Mesodermal cell (in vitro differentiated cells): ENCODE measurements around the gene STK35. TPM values are rescaled to one million over a fixed set of nuclear protein-coding genes. Genes with fewer than 3 reads are reported as not detected.
A peak's percentile ranks its signal among the peaks of the same experiment; 100 is the strongest.

Source experiments
- H3K27ac ChIP-seq: 2 replicates; pipeline ENCODE4 v1.7.0; 2013; ENCODE audit warnings: mild to moderate bottlenecking, low read depth, low read length, moderate library complexity; ENCODE audit not compliant: severe bottlenecking
- H3K36me3 ChIP-seq: 2 replicates; pipeline ENCODE4 v1.7.1; 2013; ENCODE audit warnings: mild to moderate bottlenecking, low read length, moderate library complexity; ENCODE audit not compliant: control insufficient read depth, insufficient read depth
- H3K4me1 ChIP-seq: one replicate; pipeline ENCODE4 v1.7.1; 2013; ENCODE audit warnings: mild to moderate bottlenecking, low read length; ENCODE audit not compliant: insufficient read depth, control insufficient read depth, poor library complexity, severe bottlenecking
- H3K4me3 ChIP-seq: 2 replicates; pipeline ENCODE4 v1.7.0; 2013; ENCODE audit warnings: low read length, control low read depth, mild to moderate bottlenecking; ENCODE audit not compliant: insufficient read depth, poor library complexity, severe bottlenecking; ENCODE audit errors: extremely low read depth
- H3K9me3 ChIP-seq: 2 replicates; pipeline ENCODE4 v1.7.1; 2013; ENCODE audit warnings: mild to moderate bottlenecking, low read length, moderate library complexity; ENCODE audit not compliant: control insufficient read depth
- WGBS, 2 experiments: methylation state at CpG; one replicate each; pipeline ENCODE4 v1.1.5; 2013; ENCODE audit warnings: missing lambda C conversion rate in 2 of 2; ENCODE audit not compliant: insufficient coverage in 2 of 2; 5-methylcytosine and 5-hydroxymethylcytosine counted together
- polyA plus RNA-seq, 2 experiments: library from polyadenylated mRNA; stranded (reverse); fragments of 50-300 nt; gene quantifications; one replicate each; pipeline ENCODE4 v1.2.3, GENCODE V29; 2013

The STK35 gene
- 14.0 TPM for polyA plus RNA-seq (2013, experiment 1 of 2)
- 13.4 TPM for polyA plus RNA-seq (2013, experiment 2 of 2)

DNA sequence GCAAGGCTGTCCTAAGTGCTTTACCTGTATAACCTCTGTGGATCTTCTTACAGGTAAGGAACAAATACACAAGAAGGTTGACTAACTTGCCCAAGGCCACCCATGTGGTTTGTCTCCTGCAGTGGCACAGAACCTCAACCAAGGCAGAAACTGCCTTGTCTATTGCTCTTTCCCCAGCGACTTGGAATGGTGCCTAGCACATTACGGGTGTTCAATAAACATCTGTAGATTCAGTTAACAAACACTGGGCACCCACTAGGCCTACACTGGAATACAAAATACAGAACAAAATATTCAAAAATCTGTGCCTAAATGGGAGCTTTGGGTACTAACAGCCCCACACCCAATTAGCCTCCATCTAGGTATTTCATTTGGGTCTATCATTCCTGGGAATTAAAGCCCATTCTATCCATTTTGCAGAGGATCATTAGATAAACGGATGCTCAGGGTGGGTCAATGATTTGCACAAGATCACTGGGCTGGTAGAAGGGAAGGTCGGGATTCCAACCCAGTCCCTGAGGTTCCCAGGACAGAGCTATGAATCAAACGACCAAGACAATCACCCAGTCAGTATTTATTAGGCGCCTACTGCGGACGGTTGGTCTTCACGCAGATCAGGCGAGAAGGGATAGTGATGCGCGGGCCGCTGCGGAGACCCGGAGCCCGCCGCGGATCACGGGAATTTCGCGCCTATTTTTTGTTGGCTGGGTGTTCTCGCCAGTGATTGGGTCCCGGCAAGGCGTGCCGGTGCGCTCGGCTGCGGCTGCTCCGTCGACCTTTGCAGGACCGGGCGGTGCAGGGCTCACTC lies at the start of gene STK35:
STK35 (plus strand) TSS at position 771 of the 808 bp plus-strand sequence. CDS start 55 bp downstream, outside the sequence.
- WGBS, 2 experiments: 5% methylated on average over 27 to 29 of the region's 32 CpGs
- Histone ChIP-seq H3K36me3 (peaks cover 25% of the 10 kb centered on the region), H3K4me3 (peak within 1 kb of the TSS; percentile 63), H3K4me1 (peaks cover 11% of the 10 kb centered on the region), H3K27ac (peak within 1 kb of the TSS; percentile 100), H3K9me3 (no peaks in the 10 kb centered on the region)

DNA sequence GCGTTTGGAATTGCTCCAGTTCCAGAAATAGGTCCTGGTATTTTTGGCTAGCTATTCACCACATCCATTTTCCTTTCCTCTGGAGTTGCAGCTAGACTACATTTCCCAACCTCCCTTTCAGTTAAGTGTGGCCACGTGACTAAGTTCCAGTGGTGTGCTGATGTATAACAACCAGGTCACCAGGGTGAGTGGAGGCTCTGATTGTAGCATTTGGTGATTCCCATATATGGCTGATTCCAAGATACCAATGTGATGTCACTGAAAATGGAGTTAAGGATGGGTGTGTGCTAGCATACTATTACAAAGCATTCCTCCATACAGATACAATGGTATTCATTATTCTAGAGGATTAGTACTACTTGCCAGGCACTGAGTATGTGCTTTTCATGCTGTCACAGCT lies 49.7 kb upstream of the STK35 start:
- Histone ChIP-seq H3K27ac (no peak overlapping the region), H3K9me3 (peaks cover 4% of the 10 kb centered on the region), H3K36me3 (no peaks in the 10 kb centered on the region), H3K4me1 (no peaks in the 10 kb centered on the region), H3K4me3 (no peak overlapping the region)
- WGBS, 2 experiments: no CpG with 5 or more reads among the region's 2 CpGs

DNA sequence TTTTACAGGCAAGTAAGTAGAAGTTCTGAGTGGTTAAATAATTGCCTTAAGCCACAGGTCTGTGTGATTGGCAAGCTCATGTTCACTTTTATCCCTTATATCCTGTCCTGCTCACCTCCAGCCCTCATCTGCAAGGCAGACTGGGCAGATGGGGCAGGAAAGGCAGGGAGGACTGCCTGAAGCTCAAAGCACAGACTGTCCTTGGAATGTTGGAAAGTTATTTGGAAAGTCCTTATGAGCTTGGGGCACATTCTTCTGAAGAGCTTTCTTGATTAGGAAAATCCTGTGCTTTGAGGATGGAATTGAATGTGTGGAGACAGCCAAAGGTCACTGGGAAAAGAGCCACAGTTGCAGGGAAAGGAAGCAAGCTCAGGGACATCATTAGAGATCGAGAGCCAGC lies 48.9 kb upstream of the STK35 start:
- Histone ChIP-seq H3K4me3 (no peak overlapping the region), H3K27ac (no peak overlapping the region), H3K4me1 (no peaks in the 10 kb centered on the region), H3K9me3 (peaks cover 4% of the 10 kb centered on the region), H3K36me3 (no peaks in the 10 kb centered on the region)
- 81 to 82% methylated on average over 1 of the region's 1 CpG for WGBS, 2 experiments

DNA sequence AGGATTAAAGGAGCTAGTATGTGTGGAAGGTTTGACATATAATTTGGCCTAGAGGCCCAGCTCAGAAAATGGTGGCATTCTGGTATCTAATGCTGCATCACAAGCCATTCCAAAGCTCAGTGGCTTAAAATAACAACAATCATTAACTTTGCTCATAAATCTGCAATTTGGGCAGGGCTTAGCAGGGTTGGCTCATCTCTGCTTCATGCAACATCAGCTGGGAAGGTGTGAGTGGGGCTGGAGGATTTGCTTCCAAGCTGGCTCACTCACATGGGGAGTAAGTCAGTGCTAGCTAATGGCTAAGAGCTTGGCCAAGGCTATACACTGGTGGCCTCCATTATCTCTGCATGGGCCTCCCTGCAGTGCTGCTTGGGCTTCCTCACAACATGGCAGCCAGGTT lies 48.0 kb upstream of the STK35 start:
- peaks cover 4% of the 10 kb centered on the region for H3K9me3 ChIP-seq
- no peaks in the 10 kb centered on the region for H3K36me3 ChIP-seq
- no peak overlapping the region for H3K4me3 ChIP-seq
- no peaks in the 10 kb centered on the region for H3K4me1 ChIP-seq
- no peak overlapping the region for H3K27ac ChIP-seq

DNA sequence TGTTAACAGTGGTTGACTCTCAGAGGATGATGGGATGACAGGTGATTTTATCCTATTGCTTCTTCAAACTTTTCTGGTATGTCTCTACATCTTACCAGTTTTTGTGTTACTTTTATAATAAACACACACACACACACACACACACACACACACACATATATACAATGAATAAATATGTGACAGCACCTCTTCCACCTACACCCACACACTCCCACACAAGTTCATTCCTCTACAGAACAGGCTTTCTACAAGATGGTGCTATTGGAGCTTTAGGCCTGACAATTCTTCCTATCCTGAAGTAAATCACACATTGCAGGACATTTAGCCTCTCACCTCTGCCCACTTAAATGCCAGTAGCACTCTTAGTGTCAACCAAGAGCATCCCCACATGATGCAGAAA lies 46.7 kb upstream of the STK35 start:
- Histone ChIP-seq H3K4me1 (no peaks in the 10 kb centered on the region), H3K36me3 (no peaks in the 10 kb centered on the region), H3K4me3 (no peak overlapping the region), H3K27ac (no peak overlapping the region), H3K9me3 (peaks cover 4% of the 10 kb centered on the region)

DNA sequence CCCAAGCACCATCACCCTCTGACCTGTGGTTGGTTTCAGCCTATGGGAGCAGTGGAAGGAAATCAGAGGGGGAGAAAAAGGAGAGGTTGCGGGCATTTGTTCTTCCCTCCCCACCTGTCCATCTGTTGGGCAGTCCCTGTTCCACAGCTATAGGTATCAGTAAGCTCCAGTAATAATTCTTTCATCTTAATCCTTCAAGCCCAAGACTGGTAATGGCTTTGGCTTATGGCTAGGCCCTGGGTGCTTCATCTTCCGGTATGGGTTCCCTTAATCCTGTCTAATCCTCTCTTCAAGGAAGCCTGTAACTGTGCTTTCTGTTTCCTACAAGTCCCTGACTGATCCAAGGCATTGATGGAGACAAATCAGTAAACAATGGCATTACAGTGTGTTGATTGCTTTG lies 42.2 kb upstream of the STK35 start:
- H3K27ac ChIP-seq: no peak overlapping the region
- H3K9me3 ChIP-seq: no peaks in the 10 kb centered on the region
- no peak overlapping the region for H3K4me3 ChIP-seq
- H3K4me1 ChIP-seq: no peaks in the 10 kb centered on the region
- 75 to 83% methylated on average over 1 of the region's 2 CpGs for WGBS, 2 experiments
- H3K36me3 ChIP-seq: no peaks in the 10 kb centered on the region

DNA sequence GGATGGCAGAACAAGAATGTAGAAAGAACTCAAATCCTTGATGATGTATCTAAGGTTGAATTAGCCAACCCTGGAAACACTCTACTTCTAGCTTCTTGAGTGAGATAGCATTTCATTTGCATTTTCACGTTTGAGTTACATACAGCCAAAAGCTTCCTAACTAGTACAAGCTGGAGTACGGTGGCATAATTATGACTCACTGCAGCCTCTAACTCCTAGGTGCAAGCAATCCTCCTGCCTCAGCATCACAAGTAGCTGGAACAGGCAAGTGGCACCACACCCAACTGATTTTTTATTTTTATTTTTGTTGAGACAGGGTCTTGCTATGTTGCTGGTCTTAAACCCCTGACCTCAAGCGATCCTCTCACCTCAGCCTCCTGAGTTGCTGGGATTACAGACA lies 36.5 kb upstream of the STK35 start:
- 63 to 67% methylated on average over 2 of the region's 3 CpGs for WGBS, 2 experiments
- no peak overlapping the region for H3K4me3 ChIP-seq
- no peaks in the 10 kb centered on the region for H3K36me3 ChIP-seq
- H3K4me1 ChIP-seq: no peaks in the 10 kb centered on the region
- no peaks in the 10 kb centered on the region for H3K9me3 ChIP-seq
- no peak overlapping the region for H3K27ac ChIP-seq

DNA sequence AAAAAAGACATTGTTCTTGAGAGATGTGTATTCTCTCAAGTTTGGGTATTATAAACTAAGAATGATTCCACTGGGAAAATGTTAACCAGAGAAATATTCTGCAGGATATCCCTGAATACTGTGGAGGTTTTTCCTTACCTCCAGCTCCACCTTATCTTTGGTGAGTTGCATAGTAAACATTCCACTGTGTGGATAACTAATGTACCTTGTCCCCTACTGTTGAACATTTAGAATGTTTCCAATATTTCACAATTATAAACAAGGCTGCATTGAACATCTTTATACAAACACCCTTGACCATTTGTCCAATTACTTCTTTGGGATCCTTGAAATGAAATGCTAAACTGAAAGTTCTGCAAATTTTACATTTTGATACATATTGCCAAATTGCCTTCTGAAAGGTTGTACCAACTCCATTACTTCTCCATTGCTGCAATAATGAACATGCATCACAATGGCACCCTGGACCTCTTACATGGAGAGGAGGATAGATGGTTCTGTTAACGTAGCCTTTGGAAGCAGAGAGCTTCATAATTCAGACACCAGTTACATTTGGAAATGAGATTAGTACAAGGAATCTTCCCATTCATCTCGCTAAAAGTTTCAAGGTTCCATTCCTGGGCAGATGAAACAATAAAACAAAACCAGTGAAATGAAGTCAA lies 35.0 kb upstream of the STK35 start:
- no peaks in the 10 kb centered on the region for H3K36me3 ChIP-seq
- no peak overlapping the region for H3K27ac ChIP-seq
- no peak overlapping the region for H3K4me3 ChIP-seq
- H3K9me3 ChIP-seq: no peaks in the 10 kb centered on the region
- no peaks in the 10 kb centered on the region for H3K4me1 ChIP-seq
- 62 to 100% methylated on average over 1 of the region's 2 CpGs for WGBS, 2 experiments

DNA sequence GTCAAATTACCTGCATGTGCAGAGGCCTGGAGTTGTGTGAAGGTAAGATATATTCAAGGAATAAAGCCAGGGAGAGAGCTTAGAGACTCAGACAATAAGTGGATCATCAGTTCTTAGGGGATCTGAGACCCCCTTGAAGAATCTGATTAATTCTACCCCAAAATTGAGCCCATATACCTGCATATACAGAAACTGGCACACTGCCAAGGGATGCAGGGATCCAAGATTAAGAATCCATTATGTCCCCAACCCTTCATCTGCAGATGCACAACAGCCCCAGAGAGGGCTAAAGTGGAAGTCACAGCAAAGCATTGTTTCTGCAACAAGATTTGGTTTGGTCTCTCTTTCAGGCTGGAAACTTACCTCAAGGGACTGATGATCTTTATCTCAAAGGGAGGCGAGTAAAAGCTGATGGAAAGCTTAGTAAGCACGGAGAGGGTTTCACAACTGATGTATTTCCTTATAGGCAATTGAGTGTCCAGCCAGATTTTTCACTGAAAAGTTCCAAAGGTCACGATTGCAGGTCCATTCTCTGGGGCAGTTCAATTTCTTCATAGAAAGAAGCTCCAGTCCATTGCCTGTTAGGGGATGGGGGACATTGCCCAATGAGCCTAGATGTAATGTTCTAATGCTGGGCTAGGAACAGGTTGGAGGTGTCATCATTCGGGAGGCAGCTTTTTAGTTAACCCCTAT lies 20.9 kb upstream of the STK35 start:
- 79 to 85% methylated on average over 3 to 4 of the region's 4 CpGs for WGBS, 2 experiments
- Histone ChIP-seq H3K36me3 (no peaks in the 10 kb centered on the region), H3K27ac (no peak overlapping the region), H3K4me1 (no peaks in the 10 kb centered on the region), H3K4me3 (no peak overlapping the region), H3K9me3 (no peaks in the 10 kb centered on the region)

DNA sequence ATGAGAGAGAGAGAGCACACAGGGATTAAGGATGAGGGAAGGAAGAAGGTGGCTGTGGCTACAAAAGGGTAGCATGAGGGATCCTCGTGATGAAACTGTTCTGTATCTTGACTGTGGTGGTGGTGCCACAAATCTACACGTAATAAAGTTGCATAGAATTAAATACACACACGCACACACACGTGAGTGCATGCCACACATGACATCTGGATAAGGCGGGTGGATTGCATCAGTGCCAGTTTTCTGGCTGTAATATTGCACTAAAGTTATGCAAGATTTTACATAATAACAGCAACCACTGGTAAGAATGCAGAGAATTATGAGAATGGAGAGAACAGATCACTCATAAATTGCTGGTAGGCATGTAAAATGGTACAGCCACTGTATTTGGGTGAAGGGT lies 16.9 kb upstream of the STK35 start:
- Histone ChIP-seq H3K4me3 (no peak overlapping the region), H3K4me1 (no peaks in the 10 kb centered on the region), H3K27ac (no peak overlapping the region), H3K9me3 (no peaks in the 10 kb centered on the region), H3K36me3 (no peaks in the 10 kb centered on the region)
- 100% methylated on average over 2 to 4 of the region's 5 CpGs for WGBS, 2 experiments
